Muscle of back (tissue), 11 donors: ENCODE data around the gene TTBK2. TPM values are rescaled to one million over a fixed set of nuclear protein-coding genes. Genes with fewer than 3 reads are reported as not detected.
"Not testable (repeated sequence)": the region's sequence is repeated elsewhere in the genome, so short reads cannot be mapped to it uniquely, and the experiment has no call there.

ENCODE experiments used
- DNase-seq, 3 donors: peaks; one replicate each; pipeline versions ENCODE4 v3.0.0 to v3.0.0-alpha.2; 2013
- polyA plus RNA-seq, 10 donors: library from polyadenylated mRNA; unstranded; fragments of 120-200 nt; gene quantifications; one replicate each; pipeline ENCODE4 v1.2.1, GENCODE V29; 2013; ENCODE audit not compliant: insufficient read length in 10 of 10

The TTBK2 gene
- polyA plus RNA-seq, 10 donors, result 8.8 to 13.7 (median 11.5) TPM

- DNase-seq, result no peak
These were observed 9.5 kb downstream of the TTBK2 start for GRCh38 chr15:42911058-42911592.

DNA sequence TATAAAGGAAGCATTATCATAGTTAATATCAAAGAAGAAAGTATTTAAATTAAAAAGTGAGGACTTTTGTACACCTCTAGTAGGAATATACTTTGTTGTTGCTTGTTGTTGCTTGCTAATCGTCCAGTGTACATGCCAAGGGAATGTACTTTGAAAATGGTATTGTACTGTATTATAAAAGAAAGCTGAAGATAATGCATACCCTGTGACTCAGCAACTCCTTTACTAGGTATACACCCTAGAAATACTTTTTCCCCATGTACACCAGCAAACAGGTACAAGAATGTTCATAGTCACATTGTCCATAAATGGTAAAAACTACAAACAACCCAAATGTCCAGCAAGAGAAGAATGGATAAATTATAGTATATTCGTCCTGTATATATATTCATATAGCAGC lies 12.0 kb downstream of the TTBK2 start:
- DNase-seq, result no peak

- DNase-seq, result no peak
These were observed 16.9 kb downstream of the TTBK2 start for GRCh38 chr15:42903388-42904324.

GRCh38 chr15:42893911-42894310 lies 26.7 kb downstream of the TTBK2 start:
- not testable (repeated sequence) for DNase-seq

DNA sequence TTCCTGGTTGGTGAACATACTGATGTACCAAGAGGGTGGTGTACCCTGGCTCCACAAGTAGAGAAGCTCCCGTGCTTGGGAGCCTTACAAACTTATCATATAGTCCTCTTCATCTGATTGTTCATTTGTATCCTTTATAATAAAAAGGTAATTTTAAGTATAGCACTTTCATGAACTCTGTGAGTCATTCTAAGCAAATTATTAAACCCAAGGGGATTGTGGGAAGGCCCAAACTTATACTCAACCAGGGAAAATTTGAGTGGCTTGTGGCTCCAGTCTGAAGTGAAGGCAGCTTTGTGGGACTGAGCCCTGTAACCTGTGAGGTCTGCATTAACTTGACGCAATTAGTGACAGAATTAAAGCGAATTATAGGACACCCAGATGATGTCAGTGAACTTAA lies 29.0 kb downstream of the TTBK2 start:
- DNase-seq, result peak in 1 of 3 donors; percentile 4

GRCh38 chr15:42890161-42890913 lies 30.2 kb downstream of the TTBK2 start:
- peak in 2 of 3 donors; percentile 10 to 83 for DNase-seq

DNA sequence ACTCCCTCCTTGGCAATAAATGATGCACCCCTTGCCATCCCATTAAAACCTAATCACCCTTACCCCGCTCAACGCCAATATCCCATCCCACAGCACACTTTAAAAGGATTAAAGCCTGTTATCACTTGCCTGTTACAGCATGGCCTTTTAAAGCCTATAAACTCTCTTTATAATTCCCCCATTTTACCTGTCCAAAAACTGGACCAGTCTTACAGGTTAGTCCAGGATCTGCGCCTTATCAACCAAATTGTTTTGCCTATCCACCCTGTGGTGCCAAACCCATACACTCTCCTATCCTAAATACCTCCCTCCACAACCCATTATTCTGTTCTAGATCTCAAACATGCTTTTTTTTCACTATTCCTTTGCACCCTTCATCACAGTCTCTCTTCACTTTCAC lies 33.2 kb downstream of the TTBK2 start:
- not testable (repeated sequence) for DNase-seq

DNA sequence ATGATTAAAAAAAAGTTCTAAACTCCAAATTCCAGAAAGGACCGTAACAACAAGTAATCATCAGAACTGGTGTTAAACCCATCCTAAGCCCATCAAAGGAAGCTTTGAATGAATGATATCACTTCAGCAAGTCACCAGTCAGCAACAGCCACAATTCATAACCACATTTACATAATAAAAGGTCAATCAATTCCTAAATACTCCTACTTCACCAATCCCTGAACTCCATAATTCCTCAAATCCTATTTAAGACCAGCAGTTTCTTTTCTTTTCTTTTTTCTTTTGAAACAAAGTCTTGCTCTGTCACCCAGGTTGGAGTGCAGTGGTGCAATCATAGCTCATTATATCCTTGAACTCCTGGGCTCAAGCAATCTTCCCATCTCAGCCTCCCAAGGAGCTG lies 40.5 kb downstream of the TTBK2 start:
- no peak for DNase-seq

DNA sequence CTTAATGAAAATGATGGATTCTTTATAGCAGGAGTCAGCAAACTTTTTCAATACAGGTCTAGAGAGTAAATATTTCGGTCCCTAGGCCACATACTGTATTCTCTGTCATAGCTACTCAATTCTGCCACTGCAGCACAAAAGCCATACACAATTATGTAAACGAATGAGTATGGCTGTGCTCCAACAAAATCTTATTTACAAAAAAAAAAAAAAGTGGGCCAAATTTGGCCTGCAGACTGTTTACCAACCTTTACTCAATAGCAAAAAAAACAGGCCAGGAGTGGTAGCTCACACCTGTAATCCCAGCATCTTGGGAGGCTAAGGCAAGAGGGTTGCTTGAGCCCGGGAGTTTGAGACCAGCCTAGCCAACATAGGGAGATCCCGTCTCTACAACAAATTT lies 41.1 kb downstream of the TTBK2 start:
- DNase-seq, result no peak

DNA sequence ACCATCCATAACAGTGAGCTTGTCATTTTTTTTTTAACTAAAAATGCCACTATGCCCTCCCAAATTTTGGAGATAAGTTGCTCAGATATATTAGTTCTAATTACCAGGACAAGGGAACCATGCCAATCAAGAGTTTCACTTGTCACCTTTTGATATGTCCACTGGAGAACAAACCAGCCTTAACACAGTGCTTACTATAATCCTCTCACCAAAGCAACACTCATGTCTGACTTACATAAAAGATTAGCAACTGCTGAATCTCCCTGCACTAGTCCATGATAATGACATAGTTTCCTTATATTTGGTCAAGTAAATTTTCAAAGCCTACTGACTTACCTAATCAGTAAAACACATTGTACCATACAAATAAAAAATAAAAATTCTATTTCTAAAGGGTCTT lies 44.4 kb downstream of the TTBK2 start:
- DNase-seq, result no peak

DNA sequence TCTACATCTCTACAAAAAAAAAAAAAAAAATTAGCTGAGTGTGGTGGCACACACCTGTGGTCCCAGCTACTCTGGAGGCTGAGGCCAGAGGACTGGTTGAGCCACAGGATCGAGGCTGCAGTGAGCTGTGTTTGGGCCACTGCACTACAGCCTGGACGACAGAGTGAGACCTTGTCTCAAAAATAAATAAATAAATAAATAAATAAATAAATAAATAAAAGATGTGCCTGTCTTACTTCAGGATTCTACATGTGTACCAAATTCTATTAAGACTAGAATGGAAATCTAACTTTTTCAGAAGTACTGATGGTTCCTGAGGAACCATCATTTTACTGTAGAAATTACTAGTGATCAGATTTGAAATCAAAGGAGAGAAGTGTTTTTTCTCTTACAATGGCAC lies 51.9 kb downstream of the TTBK2 start:
- no peak for DNase-seq

DNA sequence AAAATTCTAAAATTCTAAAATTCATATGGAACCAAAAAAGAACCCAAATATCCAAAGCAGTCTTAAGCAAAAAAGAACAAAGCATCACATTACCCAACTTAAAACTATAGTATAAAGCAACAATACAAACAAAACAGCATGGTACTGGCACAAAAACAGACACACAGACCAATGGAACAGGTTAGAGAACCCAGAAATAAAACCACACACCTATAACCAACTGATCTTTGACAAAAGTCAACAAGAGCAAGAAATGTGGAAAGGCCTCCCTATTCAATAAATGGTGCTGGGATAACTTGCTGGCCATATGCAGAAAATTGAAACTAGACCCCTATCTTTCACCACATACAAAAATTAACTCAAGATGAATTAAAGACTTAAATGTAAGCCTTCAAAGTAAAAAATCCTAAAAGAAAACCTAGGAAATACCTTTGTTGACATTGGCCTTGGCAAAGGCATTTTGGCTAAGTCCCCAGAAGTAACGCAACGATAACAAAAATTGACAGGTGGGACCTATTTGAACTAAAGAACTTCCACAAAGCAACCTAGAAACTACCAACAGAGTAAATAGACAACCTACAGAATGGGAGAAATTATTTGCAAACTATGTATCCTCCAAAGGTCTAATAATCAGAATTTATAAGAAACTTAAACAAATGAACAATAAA lies 56.9 kb downstream of the TTBK2 start:
- DNase-seq, result no peak

- peak in 1 of 3 donors; percentile 1 for DNase-seq
These were observed 61.4 kb downstream of the TTBK2 start for GRCh38 chr15:42858999-42859789.

DNA sequence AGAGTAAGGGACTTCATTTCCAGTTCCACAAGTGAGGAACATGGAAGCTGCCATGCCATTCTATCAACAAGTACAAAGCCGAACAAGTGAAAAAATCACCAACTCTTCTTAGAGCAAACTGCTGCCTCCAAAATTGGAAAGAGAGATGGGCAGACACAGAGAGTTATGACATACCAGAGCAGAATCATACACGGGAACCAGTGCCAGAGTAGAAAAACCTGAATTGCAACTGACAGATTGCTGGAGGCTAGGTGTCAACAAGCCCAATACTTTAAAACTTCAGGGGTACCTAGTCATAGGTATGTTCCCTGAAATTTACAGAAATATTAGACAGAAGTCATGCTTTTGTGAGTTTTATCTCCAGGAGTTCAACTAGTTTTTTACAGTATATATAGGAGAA lies 62.0 kb downstream of the TTBK2 start:
- DNase-seq, result no peak

GRCh38 chr15:42854576-42854975 lies 66.0 kb downstream of the TTBK2 start:
- no peak for DNase-seq

- no peak for DNase-seq
These were observed 70.7 kb downstream of the TTBK2 start for GRCh38 chr15:42849836-42850235.

DNA sequence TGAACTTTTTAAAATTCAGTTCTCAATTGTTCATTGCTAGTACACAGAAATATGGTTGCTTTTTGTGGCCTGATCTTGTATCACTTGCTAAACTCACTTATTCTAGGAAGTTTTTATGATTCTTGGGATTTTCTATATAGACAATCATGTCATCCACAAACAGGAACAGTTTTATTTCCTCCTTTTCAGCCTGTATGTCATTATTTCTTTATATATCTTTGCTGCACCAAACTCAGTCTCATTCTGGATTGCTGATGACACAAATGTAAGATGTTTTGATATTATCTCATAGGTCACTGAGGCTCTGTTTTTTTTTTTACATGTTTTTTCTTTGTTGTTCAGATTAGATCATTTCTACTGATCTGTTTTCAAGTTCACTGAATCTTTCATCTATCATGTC lies 71.7 kb downstream of the TTBK2 start:
- DNase-seq, result no peak

DNA sequence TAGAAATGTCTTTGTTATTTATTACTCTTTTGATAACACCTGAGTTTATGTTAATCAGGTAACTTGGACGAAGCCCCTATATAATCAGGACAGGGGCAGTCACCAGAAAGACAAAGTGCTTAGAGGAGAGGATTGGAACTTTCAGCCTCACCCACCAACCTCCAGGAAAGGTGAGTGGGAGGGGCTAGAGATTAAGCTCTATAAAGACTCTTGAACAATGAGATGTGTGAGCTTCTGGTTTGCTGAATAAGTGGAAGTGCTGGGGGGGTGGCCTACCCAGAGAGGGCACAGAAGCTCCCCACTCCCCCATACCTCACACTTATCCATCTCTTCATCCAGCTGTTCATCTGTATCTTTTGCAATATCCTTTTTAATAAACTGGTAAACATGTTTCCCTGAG lies 73.9 kb downstream of the TTBK2 start:
- DNase-seq, result no peak

DNA sequence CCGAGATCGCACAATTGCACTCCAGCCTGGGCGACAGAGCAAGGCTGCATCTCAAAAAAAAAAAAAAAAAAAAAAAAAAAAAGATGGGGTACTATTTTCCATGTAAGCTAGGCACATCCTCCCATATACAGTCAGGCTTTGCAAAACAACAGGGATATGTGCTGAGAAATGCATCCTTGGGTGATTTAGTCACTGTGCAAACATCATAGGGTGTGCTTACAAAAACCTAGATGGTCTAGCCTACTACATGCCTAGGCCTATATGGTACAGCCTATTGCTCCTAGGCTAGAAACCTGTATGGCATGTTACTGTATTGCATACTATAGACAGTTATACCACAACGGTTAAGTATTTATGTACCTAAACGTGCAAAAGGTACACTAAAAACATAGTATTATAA lies 75.0 kb downstream of the TTBK2 start:
- no peak for DNase-seq

DNA sequence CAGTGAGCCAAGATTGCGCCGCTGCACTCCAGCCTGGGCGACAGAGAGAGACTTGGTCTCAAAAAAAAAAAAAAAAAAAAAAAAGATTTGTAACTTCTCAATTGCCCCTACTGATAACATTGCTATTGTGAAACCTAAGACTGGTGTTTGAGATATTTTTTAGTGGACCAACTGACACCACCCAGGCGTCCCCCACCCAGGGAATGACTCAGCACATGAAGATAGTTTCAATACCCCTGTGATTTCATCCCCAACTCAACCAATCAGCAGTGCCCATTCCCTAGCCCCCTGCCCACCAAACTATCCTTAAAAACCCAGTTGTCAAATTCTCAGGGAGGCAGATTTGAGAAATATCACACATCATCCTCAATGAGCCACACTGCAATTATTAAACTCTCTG lies 76.9 kb downstream of the TTBK2 start:
- no peak for DNase-seq

DNA sequence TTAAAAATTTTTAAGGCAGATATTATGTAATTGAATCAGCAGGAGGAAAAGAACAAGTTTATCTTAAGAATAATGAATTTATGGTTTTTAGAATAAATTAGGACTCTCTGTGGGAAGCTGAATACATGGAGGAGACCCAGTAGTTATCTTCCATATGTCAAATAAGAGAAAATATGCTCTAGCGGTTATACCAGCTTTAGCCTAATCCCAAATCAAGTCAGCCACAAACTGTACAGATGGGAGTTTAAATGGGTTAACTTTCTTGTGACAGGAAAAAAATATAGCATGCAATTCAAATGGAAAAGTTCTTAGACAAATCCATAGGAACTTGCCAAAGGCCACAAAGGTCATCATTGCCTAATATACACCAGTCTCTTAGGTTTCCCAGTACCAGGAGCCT lies 84.3 kb downstream of the TTBK2 start:
- DNase-seq, result no peak
